Keratinocyte (primary cell): ENCODE results near the gene LMO7. TPM values are rescaled to one million over a fixed set of nuclear protein-coding genes. Genes with fewer than 3 reads are reported as not detected.

ENCODE experiments used
- DNase-seq: peaks from one replicate; pipeline ENCODE4 v3.0.0-alpha.2; 2011; ENCODE audit warnings: low read depth, missing footprints, low spot score
- FAIRE-seq: peaks from 2 replicates; lab custom pipeline; 2011; peaks lifted over from hg19 to GRCh38; lab: Jason Lieb, UNC
- H2AFZ ChIP-seq: 2 replicates; pipeline ENCODE4 v1.6.0; 2012; ENCODE audit warnings: low read length, control low read depth, inconsistent platforms; ENCODE audit not compliant: control insufficient read depth
- H3K27ac ChIP-seq: 2 replicates; pipeline ENCODE4 v1.5.1; 2011; ENCODE audit warnings: low read length; ENCODE audit not compliant: control insufficient read depth, insufficient read depth
- H3K27me3 ChIP-seq: 3 replicates; pipeline ENCODE4 v1.6.0; 2011; ENCODE audit warnings: low read length; ENCODE audit not compliant: control insufficient read depth, insufficient read depth; ENCODE audit errors: extremely low read depth
- H3K36me3 ChIP-seq, 2 experiments: 2 replicates in 1 of 2; 3 replicates in 1 of 2; pipeline ENCODE4 v1.5.1; 2011; ENCODE audit warnings: low read length in 2 of 2, mild to moderate bottlenecking in 1 of 2; ENCODE audit not compliant: control insufficient read depth in 2 of 2, insufficient read depth in 2 of 2; ENCODE audit errors: extremely low read depth in 1 of 2
- H3K4me1 ChIP-seq: 3 replicates; pipeline ENCODE4 v1.5.1; 2011; ENCODE audit warnings: low read length; ENCODE audit not compliant: control insufficient read depth, insufficient read depth; ENCODE audit errors: extremely low read depth
- H3K4me2 ChIP-seq: 3 replicates; pipeline ENCODE4 v1.6.0; 2011; ENCODE audit warnings: low read depth, low read length; ENCODE audit not compliant: control insufficient read depth, insufficient read depth; ENCODE audit errors: extremely low read depth
- H3K4me3 ChIP-seq, 3 experiments: fragments of 200-600 bp in 1 of 3; sonication (generic) in 1 of 3; 2 replicates in 2 of 3; 3 replicates in 1 of 3; pipeline ENCODE4 v1.5.1; 2011 to 2016; ENCODE audit warnings: low read length in 3 of 3, mild to moderate bottlenecking in 3 of 3, control low read depth in 2 of 3, inconsistent platforms in 1 of 3, low read depth in 1 of 3, mixed read lengths in 1 of 3, mixed run types in 1 of 3, moderate library complexity in 1 of 3; ENCODE audit not compliant: control insufficient read depth in 2 of 3, insufficient read depth in 2 of 3; ENCODE audit errors: extremely low read depth in 1 of 3
- H3K79me2 ChIP-seq: 2 replicates; pipeline ENCODE4 v1.6.0; 2012; ENCODE audit warnings: low read length; ENCODE audit not compliant: control insufficient read depth, insufficient read depth
- H3K9ac ChIP-seq: 3 replicates; pipeline ENCODE4 v1.6.0; 2011; ENCODE audit warnings: low read length; ENCODE audit not compliant: control insufficient read depth, insufficient read depth; ENCODE audit errors: extremely low read depth
- H3K9me1 ChIP-seq: 3 replicates; pipeline ENCODE4 v1.6.0; 2011; ENCODE audit warnings: low read length; ENCODE audit not compliant: control insufficient read depth, insufficient read depth; ENCODE audit errors: extremely low read depth
- H3K9me3 ChIP-seq: 2 replicates; pipeline ENCODE4 v1.5.1; 2012; ENCODE audit warnings: low read depth, low read length; ENCODE audit not compliant: control insufficient read depth
- H4K20me1 ChIP-seq: 3 replicates; pipeline ENCODE4 v1.6.0; 2011; ENCODE audit warnings: low read length; ENCODE audit not compliant: control insufficient read depth, insufficient read depth; ENCODE audit errors: extremely low read depth
- CTCF ChIP-seq, 3 experiments: IDR thresholded peaks in 1 of 3; conservative IDR thresholded peaks in 1 of 3; optimal IDR thresholded peaks in 1 of 3; 2 replicates in 2 of 3; 3 replicates in 1 of 3; pipeline versions ENCODE3 to v1.5.1; 2011; ENCODE audit warnings: low read length in 3 of 3, mild to moderate bottlenecking in 3 of 3, moderate library complexity in 2 of 3, control low read depth in 1 of 3, inconsistent platforms in 1 of 3; ENCODE audit not compliant: insufficient read depth in 2 of 3; ENCODE audit errors: extremely low read depth in 1 of 3
- EZH2 ChIP-seq: IDR thresholded peaks from one replicate; pipeline ENCODE4 v1.6.1; 2012; ENCODE audit warnings: inconsistent platforms, mild to moderate bottlenecking, low read length, moderate library complexity
- dilution Hi-C: fragments of 300-500 bp; cut with MboI; formaldehyde crosslinking; loops from one replicate; pipeline ENCODE4 v1.7.0; 2020; ENCODE audit warnings: low sequenced_read_pairs; ENCODE audit not compliant: extremely low pct_ligation_motif_present
- polyA plus RNA-seq, 5 experiments: library from polyadenylated mRNA; depleted of rRNA in 3 of 5; stranded (reverse) in 3 of 5; stranded (forward) in 1 of 5; unstranded in 1 of 5; fragments of >200 nt; gene quantifications; 1 replicate in 1 of 5; 2 replicates in 3 of 5; 3 replicates in 1 of 5; pipeline versions ENCODE4 v1.2.1 to v1.2.3, GENCODE V29; 2011 to 2012; ENCODE audit warnings: missing spikeins in 2 of 5, low read depth in 1 of 5, low replicate concordance in 1 of 5

Gene LMO7
- polyA plus RNA-seq, 1 donor (not counting 4 experiments of a cell fraction or from before 2014, with no cell fraction given), result 8.9 TPM

GRCh38 chr13:75760131-75761021 lies 124.2 kb downstream of the LMO7 start:
- Histone ChIP-seq H3K27me3 (no peaks in the 10 kb centered on the region), H3K4me2 (peak overlapping the region; percentile 90), H3K9me1 (no peaks in the 10 kb centered on the region), H2AFZ (peak overlapping the region; percentile 56), H3K4me1 (peaks cover 12% of the 10 kb centered on the region), H3K27ac (peak overlapping the region; percentile 93), H3K9me3 (no peaks in the 10 kb centered on the region), H4K20me1 (no peaks in the 10 kb centered on the region), H3K4me3 (peak overlapping the region; percentile 18 to 63 (median 58)), H3K9ac (peak overlapping the region; percentile 76), H3K36me3 (no peaks in the 10 kb centered on the region), H3K79me2 (no peaks in the 10 kb centered on the region)
- FAIRE-seq, result peak; percentile 69
- no peak for TF ChIP-seq EZH2
- TF ChIP-seq CTCF (optimal IDR thresholded peaks at IDR 0.05 in 1 of 3, IDR thresholded peaks at IDR 0.05 in 1 of 3, conservative IDR thresholded peaks at IDR 0.05 in 1 of 3; ENCODE audit: extremely low read depth in 1 of 3, insufficient read depth in 2 of 3, low read length in 3 of 3), result peak; percentile 34 to 42 (median 41)
- dilution Hi-C loops, result no loop called here
- DNase-seq, result no peak

- H3K27ac ChIP-seq, result peak overlapping the region; percentile 93
- no peaks in the 10 kb centered on the region for H3K79me2 ChIP-seq
- dilution Hi-C loops, result no loop called here
- no peaks in the 10 kb centered on the region for H3K9me3 ChIP-seq
- DNase-seq (no peak), FAIRE-seq (no peak)
- peak overlapping the region; percentile 18 to 63 (median 58) for H3K4me3 ChIP-seq
- no peaks in the 10 kb centered on the region for H3K9me1 ChIP-seq
- H3K27me3 ChIP-seq, result no peaks in the 10 kb centered on the region
- no peaks in the 10 kb centered on the region for H3K36me3 ChIP-seq
- no peaks in the 10 kb centered on the region for H4K20me1 ChIP-seq
- peak overlapping the region; percentile 50 for H2AFZ ChIP-seq
- peaks cover 12% of the 10 kb centered on the region for H3K4me1 ChIP-seq
- H3K4me2 ChIP-seq, result peak overlapping the region; percentile 90
- TF ChIP-seq CTCF (optimal IDR thresholded peaks at IDR 0.05 in 1 of 3, IDR thresholded peaks at IDR 0.05 in 1 of 3, conservative IDR thresholded peaks at IDR 0.05 in 1 of 3; ENCODE audit: extremely low read depth in 1 of 3, insufficient read depth in 2 of 3, low read length in 3 of 3) (no peak), EZH2 (no peak)
- peak overlapping the region; percentile 76 for H3K9ac ChIP-seq
Observed at GRCh38 chr13:75761369-75761768, 125.2 kb downstream of the LMO7 start.
